WTC11 (cell line): Measurements from ENCODE around the gene HMGN4. TPM values are rescaled to one million over a fixed set of nuclear protein-coding genes. Genes with fewer than 3 reads are reported as not detected.
A peak's percentile ranks its signal among the peaks of the same experiment; 100 is the strongest.

Source experiments
- ATAC-seq: fragments of 200-7000 bp; cut with Tn5 transposase; 2 replicates; pipeline ENCODE4 v1.10.0; 2021; ENCODE audit warnings: mild to moderate bottlenecking, moderate library complexity
- CTCF ChIA-PET: fragments of 300-600 bp; sonication (Branson Sonifier 250); formaldehyde crosslinking; loops from one replicate; lab custom pipeline; 2021; ENCODE audit warnings: antibody characterized with exemption; lab: Charles Lee
- POLR2A ChIA-PET: fragments of 350-600 bp; sonication (Branson Sonifier 250); formaldehyde crosslinking; loops from one replicate; lab custom pipeline; 2021; ENCODE audit warnings: antibody characterized with exemption; lab: Charles Lee
- DNase-seq: peaks from one replicate; pipeline ENCODE4 v3.0.0; 2021; ENCODE audit warnings: low spot score
- H3K27ac Mint-ChIP-seq: 2 replicates; pipeline ENCODE4 v1.8.0; 2021; ENCODE audit warnings: mixed read lengths
- H3K27me3 Mint-ChIP-seq: 2 replicates; pipeline ENCODE4 v1.8.0; 2021; ENCODE audit warnings: low read depth, mild to moderate bottlenecking, moderate library complexity, mixed read lengths
- H3K36me3 Mint-ChIP-seq: 2 replicates; pipeline ENCODE4 v1.8.0; 2021; ENCODE audit warnings: mixed read lengths
- H3K4me1 Mint-ChIP-seq: 2 replicates; pipeline ENCODE4 v1.8.0; 2022; ENCODE audit warnings: mixed read lengths
- H3K4me3 Mint-ChIP-seq: 2 replicates; pipeline ENCODE4 v1.8.0; 2021; ENCODE audit warnings: mild to moderate bottlenecking, moderate library complexity, mixed read lengths
- H3K9me3 Mint-ChIP-seq: 2 replicates; pipeline ENCODE4 v1.8.0; 2021; ENCODE audit warnings: mixed read lengths
- ARID4B ChIP-seq: sonication (generic); formaldehyde crosslinking; IDR thresholded peaks from 2 replicates; pipeline ENCODE4 v1.8.0; 2023; ENCODE audit warnings: missing genetic modification reagents, mild to moderate bottlenecking, borderline replicate concordance
- CTCF ChIP-seq: fragments of 200-600 bp; IDR thresholded peaks from 2 replicates; pipeline ENCODE4 v1.8.0; 2022; ENCODE audit warnings: antibody characterized with exemption
- IRF2 ChIP-seq: sonication (generic); formaldehyde crosslinking; IDR thresholded peaks from 2 replicates; pipeline ENCODE4 v1.8.0; 2022; ENCODE audit warnings: low read depth, missing genetic modification reagents, borderline replicate concordance
- PRRX2 ChIP-seq: fragments of 250-450 bp; sonication (Bioruptor Pico); IDR thresholded peaks from 2 replicates; pipeline ENCODE4 v1.8.0; 2021; ENCODE audit warnings: mild to moderate bottlenecking
- RORB ChIP-seq: fragments of 250-450 bp; sonication (Bioruptor Pico); IDR thresholded peaks from 2 replicates; pipeline ENCODE4 v1.9.0; 2021; ENCODE audit warnings: mild to moderate bottlenecking
- SMAD4 ChIP-seq: sonication (generic); formaldehyde crosslinking; IDR thresholded peaks from 2 replicates; pipeline ENCODE4 v1.8.0; 2022; ENCODE audit warnings: mild to moderate bottlenecking, missing genetic modification reagents
- TP53 ChIP-seq: sonication (generic); formaldehyde crosslinking; IDR thresholded peaks from 2 replicates; pipeline ENCODE4 v1.8.1; 2023; ENCODE audit warnings: mild to moderate bottlenecking, missing genetic modification reagents
- ZBTB21 ChIP-seq: sonication (generic); formaldehyde crosslinking; IDR thresholded peaks from 2 replicates; pipeline ENCODE4 v1.8.1; 2023; ENCODE audit warnings: mild to moderate bottlenecking, missing genetic modification reagents, borderline replicate concordance
- ZNF121 ChIP-seq: sonication (generic); formaldehyde crosslinking; IDR thresholded peaks from 2 replicates; pipeline ENCODE4 v1.8.0; 2023; ENCODE audit warnings: missing genetic modification reagents
- ZNF263 ChIP-seq: sonication (generic); formaldehyde crosslinking; IDR thresholded peaks from 2 replicates; pipeline ENCODE4 v1.8.1; 2022; ENCODE audit warnings: low read depth, mild to moderate bottlenecking, moderate library complexity, missing genetic modification reagents
- ZNF396 ChIP-seq: fragments of 250-450 bp; sonication (Bioruptor Pico); IDR thresholded peaks from 2 replicates; pipeline ENCODE4 v1.8.0; 2021; ENCODE audit warnings: mild to moderate bottlenecking, moderate library complexity, borderline replicate concordance
- ZSCAN18 ChIP-seq: fragments of 250-450 bp; sonication (Bioruptor Pico); IDR thresholded peaks from 2 replicates; pipeline ENCODE4 v2.1.2; 2022; ENCODE audit warnings: mild to moderate bottlenecking, moderate library complexity
- total RNA-seq: library from RNA; stranded (reverse); gene quantifications from 3 replicates; pipeline ENCODE4 v1.2.3, GENCODE V29; 2021
- TF ChIP-seq, protein P1 (sequence below): sonication (generic); formaldehyde crosslinking; IDR thresholded peaks from 2 replicates; pipeline ENCODE4 v1.8.1; 2023; ENCODE audit warnings: mild to moderate bottlenecking, missing genetic modification reagents, moderate library complexity
- TF ChIP-seq, protein P2 (sequence below): sonication (generic); formaldehyde crosslinking; IDR thresholded peaks from 2 replicates; pipeline ENCODE4 v1.8.0; 2022; ENCODE audit warnings: mild to moderate bottlenecking, missing genetic modification reagents
- TF ChIP-seq, protein P3 (sequence below): fragments of 250-450 bp; sonication (Bioruptor Pico); conservative IDR thresholded peaks from 2 replicates; pipeline ENCODE4 v1.9.0; 2021; ENCODE audit warnings: mild to moderate bottlenecking

HMGN4 gene
- total RNA-seq, 1 experiment from 2014 or later, result 57.1 TPM

- TF ChIP-seq RORB (no peak), ARID4B (CRISPR knock-in tag) (no peak)
- TF ChIP-seq, protein P1, sequence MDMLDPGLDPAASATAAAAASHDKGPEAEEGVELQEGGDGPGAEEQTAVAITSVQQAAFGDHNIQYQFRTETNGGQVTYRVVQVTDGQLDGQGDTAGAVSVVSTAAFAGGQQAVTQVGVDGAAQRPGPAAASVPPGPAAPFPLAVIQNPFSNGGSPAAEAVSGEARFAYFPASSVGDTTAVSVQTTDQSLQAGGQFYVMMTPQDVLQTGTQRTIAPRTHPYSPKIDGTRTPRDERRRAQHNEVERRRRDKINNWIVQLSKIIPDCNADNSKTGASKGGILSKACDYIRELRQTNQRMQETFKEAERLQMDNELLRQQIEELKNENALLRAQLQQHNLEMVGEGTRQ, result peak; percentile 82
- TF ChIP-seq, all 79 proteins: peak for 18
Measured at GRCh38 chr6:26537160-26537845, 863 bp upstream of the HMGN4 start (continued).

DNA sequence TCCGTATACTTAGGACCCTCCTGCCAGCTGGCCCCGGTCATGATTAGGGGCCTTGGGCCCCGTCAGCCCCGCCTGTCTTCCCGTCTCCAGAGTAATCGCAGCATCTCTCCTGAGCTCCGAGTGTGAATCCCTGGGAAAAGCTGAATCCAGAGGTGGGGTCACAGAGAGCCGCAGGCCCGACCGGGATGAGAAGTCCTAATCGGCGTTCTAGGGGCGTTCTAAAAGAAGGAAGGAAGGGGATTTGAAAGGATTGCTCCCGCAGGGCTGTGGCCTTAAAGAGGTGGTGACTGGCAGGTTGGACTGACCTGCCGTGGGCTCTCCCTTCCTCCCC lies 371 bp downstream of the HMGN4 start:
- DNase-seq (no peak), ATAC-seq (peak; percentile 7)
- TF ChIP-seq PRRX2 (CRISPR knock-in tag) (no peak), ZBTB21 (CRISPR knock-in tag) (no peak), IRF2 (CRISPR knock-in tag) (no peak), ZNF396 (CRISPR knock-in tag) (no peak), TP53 (CRISPR knock-in tag) (no peak), CTCF (no peak)
- TF ChIP-seq, protein P2, sequence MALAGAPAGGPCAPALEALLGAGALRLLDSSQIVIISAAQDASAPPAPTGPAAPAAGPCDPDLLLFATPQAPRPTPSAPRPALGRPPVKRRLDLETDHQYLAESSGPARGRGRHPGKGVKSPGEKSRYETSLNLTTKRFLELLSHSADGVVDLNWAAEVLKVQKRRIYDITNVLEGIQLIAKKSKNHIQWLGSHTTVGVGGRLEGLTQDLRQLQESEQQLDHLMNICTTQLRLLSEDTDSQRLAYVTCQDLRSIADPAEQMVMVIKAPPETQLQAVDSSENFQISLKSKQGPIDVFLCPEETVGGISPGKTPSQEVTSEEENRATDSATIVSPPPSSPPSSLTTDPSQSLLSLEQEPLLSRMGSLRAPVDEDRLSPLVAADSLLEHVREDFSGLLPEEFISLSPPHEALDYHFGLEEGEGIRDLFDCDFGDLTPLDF (CRISPR knock-in tag), result no peak
- ChIA-PET CTCF (interaction anchor here (0.6 to 3.8 kb wide), 10 partner anchors 12 to 217 kb away, joined by 3 to 19 read pairs (median 6); partner anchors contain the start of gene BTN1A1), POLR2A (interaction anchor here (1.0 to 2.0 kb wide), 6 partner anchors 9 to 608 kb away, joined by 3 to 11 read pairs (median 4); a partner anchor contains a TSS)
- H3K36me3 Mint-ChIP-seq, result peaks cover 11% of the 10 kb centered on the region
- peak overlapping the region; percentile 96 for H3K4me3 Mint-ChIP-seq
- peak overlapping the region; percentile 57 for H3K27ac Mint-ChIP-seq
- H3K27me3 Mint-ChIP-seq, result no peaks in the 10 kb centered on the region
- peaks cover 34% of the 10 kb centered on the region for H3K4me1 Mint-ChIP-seq
- no peaks in the 10 kb centered on the region for H3K9me3 Mint-ChIP-seq

- no peak for ATAC-seq
- Mint-ChIP-seq H3K36me3 (peaks cover 11% of the 10 kb centered on the region), H3K27ac (peak overlapping the region; percentile 57), H3K4me3 (peak overlapping the region; percentile 96), H3K9me3 (no peaks in the 10 kb centered on the region), H3K27me3 (no peaks in the 10 kb centered on the region), H3K4me1 (peaks cover 31% of the 10 kb centered on the region)
- no peak for TF ChIP-seq PRRX2 (CRISPR knock-in tag)
- TF ChIP-seq, protein P3, sequence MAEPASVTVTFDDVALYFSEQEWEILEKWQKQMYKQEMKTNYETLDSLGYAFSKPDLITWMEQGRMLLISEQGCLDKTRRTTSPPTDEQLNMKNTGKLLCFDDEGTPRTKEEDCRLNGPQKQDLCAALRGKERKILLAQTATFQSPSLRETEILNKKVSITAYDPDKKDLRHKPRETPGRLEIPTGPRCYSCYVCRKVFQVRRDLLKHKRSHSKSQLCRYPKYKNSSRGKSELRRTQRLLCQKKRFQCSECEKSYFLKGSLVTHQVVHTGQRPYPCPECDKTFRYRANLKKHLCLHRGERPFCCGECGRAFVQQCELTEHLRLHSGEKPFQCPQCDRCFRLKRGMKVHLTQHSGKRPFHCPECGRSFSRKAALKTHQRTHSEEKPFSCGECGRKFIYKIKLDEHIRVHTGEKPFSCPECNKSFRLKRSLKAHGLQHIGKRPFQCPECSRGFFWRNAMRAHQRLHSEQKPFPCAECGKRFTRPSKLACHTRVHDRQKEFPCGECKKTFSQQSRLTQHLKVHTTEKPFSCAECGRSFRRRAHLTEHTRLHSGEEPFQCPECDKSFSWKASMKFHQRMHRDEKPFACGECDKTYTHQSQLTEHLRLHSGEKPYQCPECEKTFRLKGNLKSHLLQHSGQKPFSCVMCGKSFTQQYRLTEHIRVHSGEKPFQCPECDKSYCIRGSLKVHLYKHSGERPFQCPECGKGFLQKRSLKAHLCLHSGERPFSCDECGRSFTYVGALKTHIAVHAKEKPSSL (CRISPR knock-in tag), result no peak
- no peak for TF ChIP-seq SMAD4 (CRISPR knock-in tag)
- no peak for TF ChIP-seq ZNF263 (CRISPR knock-in tag)
- TF ChIP-seq ZNF121, result peak; percentile 95
- no peak for TF ChIP-seq ZSCAN18 (CRISPR knock-in tag)
- CTCF ChIA-PET, result interaction anchor here (1.1 to 3.8 kb wide), 5 partner anchors 11 to 208 kb away, joined by 3 to 19 read pairs (median 8); no protein-coding TSS in a partner anchor
- POLR2A ChIA-PET, result interaction anchor here (1.3 to 2.0 kb wide), 5 partner anchors 9 to 607 kb away, joined by 3 to 11 read pairs (median 4); a partner anchor contains a TSS
- DNase-seq, result no peak
Measured at GRCh38 chr6:26539071-26539615, 977 bp downstream of the HMGN4 start.
